ENCODE measurements around the gene TAF13. TPM values are rescaled to one million over a fixed set of nuclear protein-coding genes. Genes with fewer than 3 reads are reported as not detected.

TAF13 gene
- total RNA-seq, 1 experiment from 2014 or later, result 27.3 TPM

DNA sequence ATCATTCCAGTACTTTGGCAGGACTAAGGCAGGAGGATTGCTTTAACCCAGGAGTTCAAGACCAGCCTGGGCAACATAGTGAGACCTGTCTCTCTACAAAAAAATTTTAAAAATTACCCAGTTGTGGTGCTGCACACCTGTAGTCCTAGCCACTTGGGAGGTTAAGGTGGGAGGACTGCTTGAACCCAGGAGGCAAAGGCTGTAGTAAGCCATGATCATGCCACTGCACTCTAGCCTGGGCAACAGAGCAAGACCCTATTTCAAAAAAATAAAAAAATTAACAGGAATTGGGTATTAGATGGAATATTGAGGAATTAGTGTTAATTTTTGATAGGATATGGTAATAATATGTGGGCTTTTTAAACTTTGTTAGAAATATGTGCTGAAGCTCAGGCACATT, 16.8 kb downstream of the TAF13 start:
- RAD21 ChIA-PET (ENCODE audit: low non-redundant PET in 1 of 2, low total read pairs in 2 of 2, uncharacterized antibody in 2 of 2, unreplicated experiment in 2 of 2), result interaction anchor here in 1 of 2 experiments (0.5 kb wide), 1 partner anchor 55 kb away, joined by 4 read pairs; no protein-coding TSS in a partner anchor
- Histone ChIP-seq H3K9me2 (ENCODE audit: insufficient read depth) (no peaks in the 10 kb centered on the region), H3K27me3 (ENCODE audit: insufficient read depth, low read length) (no peaks in the 10 kb centered on the region), H3K36me3 (ENCODE audit: control insufficient read depth in 1 of 2, insufficient read depth in 2 of 2, low read length in 2 of 2) (peaks cover 0 to 6% of the 10 kb centered on the region in 2 experiments; a peak in 2 of 4 replicates), H3K9ac (ENCODE audit: low read length) (no peak overlapping the region), H3K4me1 (ENCODE audit: control insufficient read depth in 1 of 2, insufficient read depth in 2 of 2, low read length in 2 of 2) (no peaks in the 10 kb centered on the region), H3K4me2 (ENCODE audit: low read length) (no peak overlapping the region), H3K9me3 (ENCODE audit: control insufficient read depth in 1 of 2, insufficient read depth in 1 of 2, low read depth in 1 of 2, low read length in 2 of 2) (no peaks in the 10 kb centered on the region), H4K20me1 (ENCODE audit: insufficient read depth) (no peaks in the 10 kb centered on the region), H2AFZ (ENCODE audit: low read depth, low read length, poor library complexity, severe bottlenecking) (no peak overlapping the region), H3K79me2 (ENCODE audit: insufficient read depth, low read length) (no peaks in the 10 kb centered on the region), H3K4me3 (replicated peaks in 1 of 2; ENCODE audit: low read depth in 1 of 2, low read length in 2 of 2) (no peak overlapping the region), H3K27ac (ENCODE audit: low read depth, low read length) (no peak overlapping the region)
- TF ChIP-seq JUND (IDR thresholded peaks at IDR 0.05) (no peak), ZNF274 (IDR thresholded peaks at IDR 0.05; ENCODE audit: low read depth, low read length) (no peak), EGR1 (IDR thresholded peaks at IDR 0.05; ENCODE audit: low read depth) (no peak), FOSL1 (IDR thresholded peaks at IDR 0.05; ENCODE audit: low read depth) (no peak), ZFX (IDR thresholded peaks at IDR 0.05) (no peak)
- TF ChIP-seq, protein P1, sequence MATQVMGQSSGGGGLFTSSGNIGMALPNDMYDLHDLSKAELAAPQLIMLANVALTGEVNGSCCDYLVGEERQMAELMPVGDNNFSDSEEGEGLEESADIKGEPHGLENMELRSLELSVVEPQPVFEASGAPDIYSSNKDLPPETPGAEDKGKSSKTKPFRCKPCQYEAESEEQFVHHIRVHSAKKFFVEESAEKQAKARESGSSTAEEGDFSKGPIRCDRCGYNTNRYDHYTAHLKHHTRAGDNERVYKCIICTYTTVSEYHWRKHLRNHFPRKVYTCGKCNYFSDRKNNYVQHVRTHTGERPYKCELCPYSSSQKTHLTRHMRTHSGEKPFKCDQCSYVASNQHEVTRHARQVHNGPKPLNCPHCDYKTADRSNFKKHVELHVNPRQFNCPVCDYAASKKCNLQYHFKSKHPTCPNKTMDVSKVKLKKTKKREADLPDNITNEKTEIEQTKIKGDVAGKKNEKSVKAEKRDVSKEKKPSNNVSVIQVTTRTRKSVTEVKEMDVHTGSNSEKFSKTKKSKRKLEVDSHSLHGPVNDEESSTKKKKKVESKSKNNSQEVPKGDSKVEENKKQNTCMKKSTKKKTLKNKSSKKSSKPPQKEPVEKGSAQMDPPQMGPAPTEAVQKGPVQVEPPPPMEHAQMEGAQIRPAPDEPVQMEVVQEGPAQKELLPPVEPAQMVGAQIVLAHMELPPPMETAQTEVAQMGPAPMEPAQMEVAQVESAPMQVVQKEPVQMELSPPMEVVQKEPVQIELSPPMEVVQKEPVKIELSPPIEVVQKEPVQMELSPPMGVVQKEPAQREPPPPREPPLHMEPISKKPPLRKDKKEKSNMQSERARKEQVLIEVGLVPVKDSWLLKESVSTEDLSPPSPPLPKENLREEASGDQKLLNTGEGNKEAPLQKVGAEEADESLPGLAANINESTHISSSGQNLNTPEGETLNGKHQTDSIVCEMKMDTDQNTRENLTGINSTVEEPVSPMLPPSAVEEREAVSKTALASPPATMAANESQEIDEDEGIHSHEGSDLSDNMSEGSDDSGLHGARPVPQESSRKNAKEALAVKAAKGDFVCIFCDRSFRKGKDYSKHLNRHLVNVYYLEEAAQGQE (IDR thresholded peaks at IDR 0.05; ENCODE audit: low read depth), result no peak
- POLR2A ChIA-PET, result no interaction called here
- DNase-seq (ENCODE audit: low read depth, low spot score) (no peak), ATAC-seq (no peak)
- CTCF ChIA-PET, result no interaction called here
- no TSS peak for BruUV-seq (replicated peaks)
- intact Hi-C loops (cut with micrococcal nuclease), result no loop called here

DNA sequence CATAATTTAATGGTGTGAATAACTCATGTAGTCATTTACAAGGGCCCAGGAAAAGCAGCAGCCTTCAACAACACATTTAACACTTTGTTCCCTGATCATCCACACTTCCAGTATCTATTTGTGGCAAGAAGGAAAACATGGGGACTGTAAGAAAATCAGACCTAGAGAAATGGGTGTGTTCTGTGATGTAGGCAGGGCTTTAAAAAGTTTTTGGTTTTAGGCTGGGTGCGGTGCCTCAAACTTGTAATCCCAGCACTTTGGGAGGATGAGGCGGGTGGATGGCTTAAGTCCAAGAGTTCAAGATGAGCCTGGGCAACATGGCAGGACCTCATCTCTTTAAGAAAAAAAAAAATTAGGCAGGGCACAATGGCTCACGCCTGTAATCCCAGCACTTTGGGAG, 19.7 kb downstream of the TAF13 start:
- no peak for DNase-seq (ENCODE audit: low read depth, low spot score)
- H2AFZ ChIP-seq (ENCODE audit: low read depth, low read length, poor library complexity, severe bottlenecking), result no peak overlapping the region
- H3K79me2 ChIP-seq (ENCODE audit: insufficient read depth, low read length), result no peaks in the 10 kb centered on the region
- RAD21 ChIA-PET (ENCODE audit: low non-redundant PET in 1 of 2, low total read pairs in 2 of 2, uncharacterized antibody in 2 of 2, unreplicated experiment in 2 of 2), result no interaction called here
- CTCF ChIA-PET, result no interaction called here
- no peaks in the 10 kb centered on the region for H3K36me3 ChIP-seq (ENCODE audit: control insufficient read depth in 1 of 2, insufficient read depth in 2 of 2, low read length in 2 of 2)
- no peaks in the 10 kb centered on the region for H3K27me3 ChIP-seq (ENCODE audit: insufficient read depth, low read length)
- no peaks in the 10 kb centered on the region for H3K4me1 ChIP-seq (ENCODE audit: control insufficient read depth in 1 of 2, insufficient read depth in 2 of 2, low read length in 2 of 2)
- intact Hi-C loops (cut with micrococcal nuclease), result no loop called here
- H3K4me3 ChIP-seq (replicated peaks in 1 of 2; ENCODE audit: low read depth in 1 of 2, low read length in 2 of 2), result no peak overlapping the region
- no TSS peak for BruUV-seq (replicated peaks)
- H3K4me2 ChIP-seq (ENCODE audit: low read length), result no peak overlapping the region
- no peak for ATAC-seq
- H4K20me1 ChIP-seq (ENCODE audit: insufficient read depth), result no peaks in the 10 kb centered on the region
- no peaks in the 10 kb centered on the region for H3K9me3 ChIP-seq (ENCODE audit: control insufficient read depth in 1 of 2, insufficient read depth in 1 of 2, low read depth in 1 of 2, low read length in 2 of 2)
- H3K9me2 ChIP-seq (ENCODE audit: insufficient read depth), result no peaks in the 10 kb centered on the region
- TF ChIP-seq EGR1 (IDR thresholded peaks at IDR 0.05; ENCODE audit: low read depth) (no peak), CBX3 (IDR thresholded peaks at IDR 0.05; ENCODE audit: low read depth) (no peak), TCF7L2 (IDR thresholded peaks at IDR 0.05; ENCODE audit: borderline replicate concordance, extremely low read depth, insufficient read depth, insufficient read length) (no peak), YY1 (IDR thresholded peaks at IDR 0.05; ENCODE audit: extremely low read depth, insufficient replicate concordance, low read depth, low read length) (no peak), SP1 (IDR thresholded peaks at IDR 0.05; ENCODE audit: low read depth) (no peak), SIN3A (IDR thresholded peaks at IDR 0.05; ENCODE audit: low read depth) (no peak), SRF (IDR thresholded peaks at IDR 0.05; ENCODE audit: low read depth) (no peak), CEBPB (IDR thresholded peaks at IDR 0.05; ENCODE audit: low read depth) (no peak), POLR2AphosphoS5 (IDR thresholded peaks at IDR 0.05; ENCODE audit: low read depth, low read length) (no peak), POLR2A (IDR thresholded peaks at IDR 0.05; ENCODE audit: borderline replicate concordance, extremely low read depth, insufficient read depth, insufficient read length) (no peak), JUND (IDR thresholded peaks at IDR 0.05) (no peak), RAD21 (IDR thresholded peaks at IDR 0.05; ENCODE audit: low read depth) (no peak), FOSL1 (IDR thresholded peaks at IDR 0.05; ENCODE audit: low read depth) (no peak)
- TF ChIP-seq, protein P2, sequence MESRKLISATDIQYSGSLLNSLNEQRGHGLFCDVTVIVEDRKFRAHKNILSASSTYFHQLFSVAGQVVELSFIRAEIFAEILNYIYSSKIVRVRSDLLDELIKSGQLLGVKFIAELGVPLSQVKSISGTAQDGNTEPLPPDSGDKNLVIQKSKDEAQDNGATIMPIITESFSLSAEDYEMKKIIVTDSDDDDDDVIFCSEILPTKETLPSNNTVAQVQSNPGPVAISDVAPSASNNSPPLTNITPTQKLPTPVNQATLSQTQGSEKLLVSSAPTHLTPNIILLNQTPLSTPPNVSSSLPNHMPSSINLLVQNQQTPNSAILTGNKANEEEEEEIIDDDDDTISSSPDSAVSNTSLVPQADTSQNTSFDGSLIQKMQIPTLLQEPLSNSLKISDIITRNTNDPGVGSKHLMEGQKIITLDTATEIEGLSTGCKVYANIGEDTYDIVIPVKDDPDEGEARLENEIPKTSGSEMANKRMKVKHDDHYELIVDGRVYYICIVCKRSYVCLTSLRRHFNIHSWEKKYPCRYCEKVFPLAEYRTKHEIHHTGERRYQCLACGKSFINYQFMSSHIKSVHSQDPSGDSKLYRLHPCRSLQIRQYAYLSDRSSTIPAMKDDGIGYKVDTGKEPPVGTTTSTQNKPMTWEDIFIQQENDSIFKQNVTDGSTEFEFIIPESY (IDR thresholded peaks at IDR 0.05; ENCODE audit: extremely low read depth, insufficient replicate concordance, low read length), result no peak
- no peak overlapping the region for H3K9ac ChIP-seq (ENCODE audit: low read length)
- POLR2A ChIA-PET, result no interaction called here
- H3K27ac ChIP-seq (ENCODE audit: low read depth, low read length), result no peak overlapping the region
